GM12875 (cell line): ENCODE measurements around the gene NLK.
"Not testable (repeated sequence)": the region's sequence is repeated elsewhere in the genome, so short reads cannot be mapped to it uniquely, and the experiment has no call there.

Experiments
- H3K4me3 ChIP-seq: one replicate; pipeline ENCODE4 v1.5.1; 2011; ENCODE audit warnings: low read depth, low read length, control low read depth
- TF ChIP-seq, protein P1 (sequence below): IDR thresholded peaks from 2 replicates; pipeline ENCODE4 v1.5.1; 2011; ENCODE audit warnings: low read depth, mild to moderate bottlenecking, control low read depth, inconsistent platforms, low read length, moderate library complexity, borderline replicate concordance; ENCODE audit not compliant: insufficient read depth

Gene NLK

DNA sequence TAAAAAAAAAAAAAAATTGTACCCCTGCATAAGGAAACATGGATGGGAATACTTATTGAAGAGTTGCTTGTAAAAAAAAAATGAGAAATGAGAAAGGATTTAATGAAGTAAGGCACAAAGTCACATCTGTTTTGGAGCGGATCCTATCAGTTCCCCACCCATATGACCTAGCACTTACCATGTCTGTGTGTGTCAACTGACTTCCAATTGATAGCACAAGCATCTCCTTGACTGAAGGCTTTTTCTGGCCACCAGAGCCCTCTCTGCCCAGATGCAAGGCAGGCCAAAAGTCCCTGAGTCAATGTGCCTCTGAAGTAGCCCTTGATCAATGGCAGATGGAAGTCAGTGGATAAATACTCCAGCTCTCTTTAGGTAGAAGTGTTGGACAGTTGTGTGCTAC is 13.4 kb upstream of the NLK start:
- TF ChIP-seq, protein P1, sequence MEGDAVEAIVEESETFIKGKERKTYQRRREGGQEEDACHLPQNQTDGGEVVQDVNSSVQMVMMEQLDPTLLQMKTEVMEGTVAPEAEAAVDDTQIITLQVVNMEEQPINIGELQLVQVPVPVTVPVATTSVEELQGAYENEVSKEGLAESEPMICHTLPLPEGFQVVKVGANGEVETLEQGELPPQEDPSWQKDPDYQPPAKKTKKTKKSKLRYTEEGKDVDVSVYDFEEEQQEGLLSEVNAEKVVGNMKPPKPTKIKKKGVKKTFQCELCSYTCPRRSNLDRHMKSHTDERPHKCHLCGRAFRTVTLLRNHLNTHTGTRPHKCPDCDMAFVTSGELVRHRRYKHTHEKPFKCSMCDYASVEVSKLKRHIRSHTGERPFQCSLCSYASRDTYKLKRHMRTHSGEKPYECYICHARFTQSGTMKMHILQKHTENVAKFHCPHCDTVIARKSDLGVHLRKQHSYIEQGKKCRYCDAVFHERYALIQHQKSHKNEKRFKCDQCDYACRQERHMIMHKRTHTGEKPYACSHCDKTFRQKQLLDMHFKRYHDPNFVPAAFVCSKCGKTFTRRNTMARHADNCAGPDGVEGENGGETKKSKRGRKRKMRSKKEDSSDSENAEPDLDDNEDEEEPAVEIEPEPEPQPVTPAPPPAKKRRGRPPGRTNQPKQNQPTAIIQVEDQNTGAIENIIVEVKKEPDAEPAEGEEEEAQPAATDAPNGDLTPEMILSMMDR = no peak
- H3K4me3 ChIP-seq = no peak overlapping the region

DNA sequence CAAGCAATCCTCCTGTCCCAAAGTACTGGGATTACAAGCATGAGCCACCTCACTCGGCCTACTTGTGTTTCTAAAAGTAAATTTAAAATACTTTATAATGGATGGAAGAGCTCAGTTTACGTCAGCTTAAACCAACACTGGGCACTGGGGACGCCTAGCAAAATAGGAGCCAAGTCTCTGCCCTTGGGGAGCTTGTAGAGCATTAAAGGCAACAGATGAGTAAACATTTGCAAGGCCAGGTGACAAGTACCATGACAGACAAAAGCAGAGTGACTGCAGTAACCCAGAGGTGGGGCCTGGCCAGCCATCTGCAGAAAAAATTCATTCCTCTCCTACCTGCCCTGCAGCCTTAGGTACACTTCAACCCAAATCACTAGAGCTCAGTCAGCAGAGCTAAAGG is 12.1 kb upstream of the NLK start:
- TF ChIP-seq, protein P1 = no peak
- H3K4me3 ChIP-seq = no peak overlapping the region

DNA sequence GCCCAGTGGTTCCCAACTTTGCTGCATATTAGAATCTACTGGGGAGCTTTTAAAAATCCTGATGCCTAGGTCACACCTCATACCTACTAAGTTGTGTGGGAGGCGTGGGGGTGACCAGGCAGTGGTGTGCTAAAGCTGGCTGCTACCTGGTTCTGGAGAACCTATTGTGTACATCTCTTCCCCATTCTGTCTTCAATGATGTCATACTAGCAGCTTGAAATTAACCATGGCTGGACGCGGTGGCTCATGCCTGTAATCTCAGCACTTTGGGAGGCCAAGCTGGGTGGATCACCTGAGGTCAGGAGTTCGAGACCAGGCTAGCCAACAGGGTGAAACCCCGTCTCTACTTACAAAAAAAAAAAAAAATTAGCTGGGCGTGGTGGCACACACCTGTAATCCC is 11.3 kb upstream of the NLK start:
- TF ChIP-seq, protein P1 = no peak
- H3K4me3 ChIP-seq = no peak overlapping the region

DNA sequence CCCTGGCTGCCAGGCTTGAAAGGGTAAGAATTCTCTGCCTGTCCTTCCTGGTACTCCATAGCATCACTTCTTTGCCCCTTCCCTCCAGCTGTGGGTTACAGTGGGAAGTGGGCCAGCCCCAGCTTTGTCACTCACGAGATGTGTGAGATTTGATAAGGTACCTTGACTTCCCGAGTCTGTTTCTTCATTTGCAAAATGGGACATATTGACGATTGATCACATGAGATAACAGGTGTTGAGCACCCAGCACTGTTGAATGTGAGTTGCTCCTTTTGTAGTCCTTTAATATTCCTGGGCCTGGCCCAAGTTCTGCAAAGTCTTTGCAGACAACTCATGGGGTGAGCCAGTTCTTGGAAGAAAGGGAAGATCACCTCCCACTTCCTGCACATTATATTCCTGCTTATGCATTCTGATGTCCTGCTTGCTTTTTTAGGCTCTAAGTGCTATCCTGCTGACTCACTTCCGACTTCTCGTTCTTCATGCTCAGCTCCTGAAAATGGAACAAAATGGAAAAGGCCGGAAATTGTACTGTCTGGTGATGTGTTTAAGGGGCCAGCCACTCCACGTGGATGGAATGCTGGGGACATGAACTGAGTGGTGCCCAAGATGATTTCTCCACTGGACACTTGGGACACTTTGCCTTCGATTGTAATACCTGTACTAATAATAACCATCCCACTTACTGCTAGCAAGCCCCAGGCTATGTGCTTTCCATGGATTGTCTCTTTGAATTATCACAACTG is 8.3 kb upstream of the NLK start:
- TF ChIP-seq, protein P1 = no peak
- no peak overlapping the region for H3K4me3 ChIP-seq

DNA sequence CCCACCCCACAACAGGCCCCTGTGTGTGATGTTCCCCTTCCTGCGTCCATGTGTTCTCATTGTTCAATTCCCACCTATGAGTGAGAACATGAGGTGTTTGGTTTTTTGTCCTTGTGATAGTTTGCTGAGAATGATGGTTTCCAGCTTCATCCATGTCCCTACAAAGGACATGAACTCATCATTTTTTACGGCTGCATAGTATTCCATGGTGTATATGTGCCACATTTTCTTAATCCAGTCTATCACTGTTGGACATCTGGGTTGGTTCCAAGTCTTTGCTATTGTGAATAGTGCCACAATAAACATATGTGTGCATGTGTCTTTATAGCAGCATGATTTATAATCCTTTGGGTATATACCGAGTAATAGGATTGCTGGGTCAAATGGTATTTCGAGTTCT is 7.0 kb upstream of the NLK start:
- not testable (repeated sequence) for H3K4me3 ChIP-seq

DNA sequence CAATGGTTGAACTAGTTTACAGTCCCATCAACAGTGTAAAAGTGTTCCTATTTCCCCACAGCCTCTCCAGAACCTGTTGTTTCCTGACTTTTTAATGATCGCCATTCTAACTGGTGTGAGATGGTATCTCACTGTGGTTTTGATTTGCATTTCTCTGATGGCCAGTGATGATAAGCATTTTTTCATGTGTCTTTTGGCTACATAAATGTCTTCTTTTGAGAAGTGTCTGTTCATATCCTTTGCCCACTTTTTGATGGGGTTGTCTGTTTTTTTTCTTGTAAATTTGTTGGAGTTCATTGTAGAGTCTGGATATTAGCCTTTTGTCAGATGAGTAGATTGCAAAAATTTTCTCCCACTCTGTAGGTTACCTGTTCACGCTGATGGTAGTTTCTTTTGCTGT is 6.6 kb upstream of the NLK start:
- not testable (repeated sequence) for H3K4me3 ChIP-seq

DNA sequence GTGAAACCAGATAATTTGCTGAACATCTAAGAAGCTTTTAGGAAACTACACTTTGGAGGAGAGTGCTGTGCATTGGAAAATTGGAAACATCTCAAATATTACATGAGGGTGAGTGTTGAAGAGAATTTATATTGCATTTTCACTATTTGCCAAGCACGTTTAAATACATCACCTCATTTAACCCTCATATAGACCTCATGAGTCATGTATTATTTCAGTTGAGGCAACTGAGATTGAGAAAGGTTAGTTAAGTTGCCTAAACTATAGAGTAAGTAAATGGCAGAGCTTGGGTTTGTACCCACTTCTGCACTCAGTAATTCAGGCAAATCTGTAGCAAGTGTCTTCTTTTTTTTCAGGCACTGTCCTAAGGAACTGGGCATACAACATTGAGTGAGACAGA is 3.7 kb upstream of the NLK start:
- no peak overlapping the region for H3K4me3 ChIP-seq
- TF ChIP-seq, protein P1 = no peak

DNA sequence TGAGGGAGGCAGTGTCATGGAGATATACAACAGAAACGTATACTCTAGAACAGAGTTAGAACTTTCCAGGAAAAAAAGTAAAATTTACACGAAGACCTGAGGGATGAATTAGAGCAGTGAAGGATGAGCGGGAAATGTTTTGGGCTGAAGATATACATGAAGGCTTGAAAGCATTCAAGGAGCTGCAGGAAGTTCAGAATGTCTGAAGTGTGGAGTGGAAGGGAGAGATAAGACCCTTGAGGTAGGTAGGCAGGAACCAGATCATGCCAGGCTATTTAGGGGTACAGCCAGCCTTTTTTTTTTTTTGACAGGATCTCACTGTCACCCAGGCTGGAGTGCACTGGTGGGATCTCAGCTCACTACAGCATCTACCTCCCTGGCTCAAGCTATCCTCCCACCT is 3.2 kb upstream of the NLK start:
- TF ChIP-seq, protein P1 = no peak
- H3K4me3 ChIP-seq = no peak overlapping the region
